GM12878 (cell line): ENCODE data around the gene DPYSL3. TPM values are rescaled to one million over a fixed set of nuclear protein-coding genes. Genes with fewer than 3 reads are reported as not detected.

Source experiments
- ATAC-seq: fragments of 200-7000 bp; cut with Tn5 transposase; 3 replicates; pipeline ENCODE4 v1.9.1; 2020; ENCODE audit warnings: mild to moderate bottlenecking, moderate library complexity
- BruUV-seq: library from RNA; stranded (reverse); fragments of 400-500 nt; replicated peaks from 2 replicates; lab custom pipeline; 2021; lab: Mats Ljungman, UMichigan
- CTCF ChIA-PET: fragments of 300-600 bp; sonication (Branson Sonifier 250); formaldehyde crosslinking; extraction: SDS; loops from one replicate; lab custom pipeline; 2021; ENCODE audit warnings: inconsistent platforms; lab: Yijun Ruan, JAX
- POLR2A ChIA-PET: fragments of 350-600 bp; formaldehyde crosslinking; extraction: SDS; loops from one replicate; lab custom pipeline; 2021; ENCODE audit warnings: inconsistent platforms; lab: Charles Lee
- RAD21 ChIA-PET: fragments of 300-600 bp; sonication (Branson Sonifier 250); formaldehyde crosslinking; loops from one replicate; lab custom pipeline; 2023; ENCODE audit warnings: antibody characterized with exemption; ENCODE audit not compliant: unreplicated experiment; lab: Charles Lee
- SMC1A ChIA-PET: fragments of 300-600 bp; sonication (Branson Sonifier 250); formaldehyde crosslinking; loops from one replicate; lab custom pipeline; 2023; ENCODE audit not compliant: unreplicated experiment, uncharacterized antibody; lab: Charles Lee
- DNase-seq: peaks from one replicate; pipeline ENCODE4 v3.0.0-alpha.2; 2011; ENCODE audit warnings: low read depth, low spot score
- FAIRE-seq: peaks from 3 replicates; lab custom pipeline; 2011; peaks lifted over from hg19 to GRCh38; lab: Jason Lieb, UNC
- H2AFZ ChIP-seq: 2 replicates; pipeline ENCODE4 v1.6.0; 2011; ENCODE audit warnings: low read depth, low read length, control low read depth; ENCODE audit not compliant: control insufficient read depth
- H3K27ac ChIP-seq: 2 replicates; pipeline ENCODE4 v1.5.1; 2011; ENCODE audit warnings: control low read depth; ENCODE audit not compliant: control insufficient read depth, insufficient read depth
- H3K27me3 ChIP-seq, 2 experiments: replicated peaks in 1 of 2; 2 replicates each; pipeline versions ENCODE4 v1.6.0 to v1.6.1; 2011; ENCODE audit warnings: low read length in 1 of 2; ENCODE audit not compliant: control insufficient read depth in 2 of 2, insufficient read depth in 2 of 2
- H3K36me3 ChIP-seq, 2 experiments: 2 replicates each; pipeline ENCODE4 v1.5.1; 2011; ENCODE audit warnings: low read length in 1 of 2; ENCODE audit not compliant: control insufficient read depth in 2 of 2, insufficient read depth in 2 of 2
- H3K4me1 ChIP-seq: 2 replicates; pipeline ENCODE4 v1.6.1; 2011; ENCODE audit warnings: mild to moderate bottlenecking, low read length, moderate library complexity, mixed read lengths; ENCODE audit not compliant: control insufficient read depth, insufficient read depth
- H3K4me2 ChIP-seq: 2 replicates; pipeline ENCODE4 v1.6.0; 2011; ENCODE audit warnings: control low read depth; ENCODE audit not compliant: control insufficient read depth, insufficient read depth
- H3K4me3 ChIP-seq: fragments of 200-600 bp; sonication (generic); 2 replicates; pipeline ENCODE4 v1.5.1; 2016
- H3K79me2 ChIP-seq: 2 replicates; pipeline ENCODE4 v1.6.0; 2011; ENCODE audit warnings: low read length; ENCODE audit not compliant: control insufficient read depth, insufficient read depth
- H3K9ac ChIP-seq: 2 replicates; pipeline ENCODE4 v1.8.0; 2011; ENCODE audit warnings: low read length, control low read depth, mixed read lengths; ENCODE audit not compliant: control insufficient read depth, insufficient read depth
- H3K9me3 ChIP-seq: replicated peaks from 3 replicates; pipeline ENCODE4 v1.5.1; 2011; ENCODE audit warnings: mild to moderate bottlenecking, low read length; ENCODE audit not compliant: control insufficient read depth, insufficient read depth
- H4K20me1 ChIP-seq: 2 replicates; pipeline ENCODE4 v1.6.0; 2011; ENCODE audit not compliant: control insufficient read depth, insufficient read depth
- ATF7 ChIP-seq: fragments of 450-650 bp; IDR thresholded peaks from 2 replicates; pipeline ENCODE4 v1.6.1; 2016; ENCODE audit warnings: low read depth, mild to moderate bottlenecking
- BHLHE40 ChIP-seq, 2 experiments: fragments of 450-650 bp in 1 of 2; IDR thresholded peaks; 2 replicates each; pipeline ENCODE4 v1.6.1; 2011 to 2017; ENCODE audit warnings: low read depth in 2 of 2, borderline replicate concordance in 1 of 2, improper control_type of control experiment in 1 of 2, low read length in 1 of 2, mild to moderate bottlenecking in 1 of 2
- EZH2 ChIP-seq: IDR thresholded peaks from 2 replicates; pipeline ENCODE4 v1.6.1; 2012; ENCODE audit warnings: low read depth, mild to moderate bottlenecking, control low read depth, inconsistent platforms, low read length, borderline replicate concordance; ENCODE audit not compliant: control insufficient read depth
- MTA2 ChIP-seq: fragments of 450-650 bp; IDR thresholded peaks from 2 replicates; pipeline ENCODE4 v1.6.1; 2016; ENCODE audit warnings: low read depth, mild to moderate bottlenecking, moderate library complexity
- NFIC ChIP-seq: IDR thresholded peaks from 2 replicates; pipeline ENCODE4 v1.6.1; 2012; ENCODE audit warnings: low read depth, mild to moderate bottlenecking, inconsistent platforms, low read length, moderate library complexity
- NR2F1 ChIP-seq: fragments of 450-650 bp; conservative IDR thresholded peaks from 2 replicates; pipeline ENCODE4 v1.6.1; 2017; ENCODE audit warnings: mild to moderate bottlenecking
- NRF1 ChIP-seq: conservative IDR thresholded peaks from 2 replicates; pipeline ENCODE4 v1.6.1; 2011; ENCODE audit warnings: mild to moderate bottlenecking, low read depth, low read length, improper control_type of control experiment
- PML ChIP-seq: IDR thresholded peaks from 2 replicates; pipeline ENCODE4 v1.6.1; 2012; ENCODE audit warnings: low read length, inconsistent platforms
- POLR2A ChIP-seq: IDR thresholded peaks from 2 replicates; pipeline ENCODE4 v1.6.1; 2011; ENCODE audit warnings: low read depth, mild to moderate bottlenecking, low read length
- SREBF1 ChIP-seq: IDR thresholded peaks from 2 replicates; pipeline ENCODE4 v1.6.1; 2012; ENCODE audit warnings: mild to moderate bottlenecking, low read length
- YBX1 ChIP-seq: fragments of 450-650 bp; IDR thresholded peaks from 2 replicates; pipeline ENCODE4 v1.6.1; 2016; ENCODE audit warnings: antibody characterized with exemption
- YY1 ChIP-seq: IDR thresholded peaks from 2 replicates; pipeline ENCODE4 v1.6.1; 2011; ENCODE audit warnings: low read depth, mild to moderate bottlenecking, low read length
- WGBS: methylation state at CpG from one replicate; pipeline ENCODE4 v1.1.6; 2016; ENCODE audit warnings: low lambda C conversion rate; ENCODE audit not compliant: insufficient replicate concordance, insufficient coverage; ENCODE audit errors: missing lambda C conversion rate; 5-methylcytosine and 5-hydroxymethylcytosine counted together
- in situ Hi-C: fragments of 300-500 bp; cut with MboI; formaldehyde crosslinking; loops from 9 replicates; pipeline ENCODE4 v1.14.3; 2018; ENCODE audit warnings: mixed read lengths
- intact Hi-C: fragments of 100-400 bp; cut with micrococcal nuclease; formaldehyde crosslinking; loops from one replicate; pipeline ENCODE4 v1.14.2; 2022; ENCODE audit not compliant: unreplicated experiment
- polyA plus RNA-seq, 11 experiments: library from polyadenylated mRNA; depleted of rRNA in 4 of 11; unstranded in 6 of 11; stranded (reverse) in 5 of 11; fragments of >200 nt; fragmentation: Nextera tagmentation in 4 of 11; fragmentation: Illumina TruSeq in 1 of 11; extraction: Ambion mirVana in 4 of 11; extraction: Trizol in 1 of 11; gene quantifications; 1 replicate in 1 of 11; 2 replicates in 10 of 11; pipeline versions ENCODE4 v1.2.1 to v1.2.3, GENCODE V29; 2011 to 2016; ENCODE audit warnings: inconsistent platforms in 2 of 11, missing spikeins in 2 of 11, low read depth in 1 of 11
- total RNA-seq, 4 experiments: library from RNA; depleted of rRNA in 3 of 4; stranded (reverse); fragments of >200 nt in 3 of 4; fragmentation: Illumina TruSeq in 1 of 4; extraction: Trizol in 1 of 4; gene quantifications; 2 replicates each; pipeline versions ENCODE4 v1.2.1 to v1.2.3, GENCODE V29; 2013 to 2021
- TF ChIP-seq, protein P1 (sequence below): fragments of 450-650 bp; IDR thresholded peaks from 2 replicates; pipeline ENCODE4 v1.6.1; 2017; ENCODE audit warnings: mild to moderate bottlenecking
- TF ChIP-seq, protein P2 (sequence below): IDR thresholded peaks from 2 replicates; pipeline ENCODE4 v1.6.1; 2011; ENCODE audit warnings: borderline replicate concordance, low read depth, mild to moderate bottlenecking, moderate library complexity, low read length; ENCODE audit not compliant: insufficient read depth, poor library complexity, severe bottlenecking
- TF ChIP-seq, protein P3 (sequence below): fragments of 450-650 bp; IDR thresholded peaks from 2 replicates; pipeline ENCODE4 v1.6.1; 2018; ENCODE audit warnings: borderline replicate concordance, mild to moderate bottlenecking; ENCODE audit not compliant: partially characterized antibody
- TF ChIP-seq, protein P4 (sequence below): fragments of 450-650 bp; IDR thresholded peaks from 2 replicates; pipeline ENCODE4 v1.6.1; 2018; ENCODE audit warnings: mild to moderate bottlenecking, low read depth, moderate library complexity; ENCODE audit not compliant: partially characterized antibody

Gene DPYSL3
- total and polyA plus RNA-seq, 10 of the 15 experiments (the other 5 are each of a cell fraction or from before 2014, with no cell fraction given), result 0.08 to 1.5 (median 0.45) TPM; not detected in 1

DNA sequence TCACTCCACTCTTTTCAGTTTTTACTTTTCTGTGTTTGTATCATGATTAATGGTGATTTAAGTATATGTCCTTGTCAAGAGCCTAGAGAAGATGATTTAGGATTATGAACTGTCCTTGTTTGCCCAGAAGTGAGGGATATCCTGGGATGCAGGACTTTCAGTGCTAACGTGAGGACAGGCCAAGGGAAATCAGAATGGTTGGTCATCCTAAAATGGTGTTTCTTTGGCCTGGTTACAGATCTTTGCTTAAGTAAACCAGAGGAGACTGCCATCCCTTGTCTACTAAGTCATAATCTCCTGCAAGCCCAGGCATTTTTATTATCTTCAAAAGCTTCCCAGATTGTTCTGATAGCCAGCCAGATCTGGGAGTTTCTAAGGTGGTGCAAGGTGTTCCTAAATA is 22.3 kb upstream of the DPYSL3 start:
- H3K27ac ChIP-seq, result no peak overlapping the region
- H3K4me3 ChIP-seq, result no peak overlapping the region
- ATAC-seq (no peak), DNase-seq (no peak), FAIRE-seq (no peak)
- H3K9ac ChIP-seq, result no peak overlapping the region
- no peaks in the 10 kb centered on the region for H4K20me1 ChIP-seq
- no peaks in the 10 kb centered on the region for H3K79me2 ChIP-seq
- no peaks in the 10 kb centered on the region for H3K9me3 ChIP-seq
- POLR2A ChIA-PET, result no interaction called here
- BruUV-seq, result no TSS peak
- RAD21 ChIA-PET, result no interaction called here
- 75% methylated on average over 1 of the region's 1 CpG for WGBS
- H3K27me3 ChIP-seq, result no peaks in the 10 kb centered on the region
- H2AFZ ChIP-seq, result no peak overlapping the region
- intact Hi-C loops (no loop called here), in situ Hi-C loops (no loop called here)
- CTCF ChIA-PET, result interaction anchor here (1.2 kb wide), 1 partner anchor 26 kb away, joined by 3 read pairs; no protein-coding TSS in a partner anchor
- no peaks in the 10 kb centered on the region for H3K36me3 ChIP-seq
- no peaks in the 10 kb centered on the region for H3K4me1 ChIP-seq
- SMC1A ChIA-PET, result interaction anchor here (1.4 kb wide), 1 partner anchor 10 kb away, joined by 3 read pairs; no protein-coding TSS in a partner anchor
- no peak overlapping the region for H3K4me2 ChIP-seq
- TF ChIP-seq, protein P1, sequence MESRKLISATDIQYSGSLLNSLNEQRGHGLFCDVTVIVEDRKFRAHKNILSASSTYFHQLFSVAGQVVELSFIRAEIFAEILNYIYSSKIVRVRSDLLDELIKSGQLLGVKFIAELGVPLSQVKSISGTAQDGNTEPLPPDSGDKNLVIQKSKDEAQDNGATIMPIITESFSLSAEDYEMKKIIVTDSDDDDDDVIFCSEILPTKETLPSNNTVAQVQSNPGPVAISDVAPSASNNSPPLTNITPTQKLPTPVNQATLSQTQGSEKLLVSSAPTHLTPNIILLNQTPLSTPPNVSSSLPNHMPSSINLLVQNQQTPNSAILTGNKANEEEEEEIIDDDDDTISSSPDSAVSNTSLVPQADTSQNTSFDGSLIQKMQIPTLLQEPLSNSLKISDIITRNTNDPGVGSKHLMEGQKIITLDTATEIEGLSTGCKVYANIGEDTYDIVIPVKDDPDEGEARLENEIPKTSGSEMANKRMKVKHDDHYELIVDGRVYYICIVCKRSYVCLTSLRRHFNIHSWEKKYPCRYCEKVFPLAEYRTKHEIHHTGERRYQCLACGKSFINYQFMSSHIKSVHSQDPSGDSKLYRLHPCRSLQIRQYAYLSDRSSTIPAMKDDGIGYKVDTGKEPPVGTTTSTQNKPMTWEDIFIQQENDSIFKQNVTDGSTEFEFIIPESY, result no peak
- TF ChIP-seq, protein P2, sequence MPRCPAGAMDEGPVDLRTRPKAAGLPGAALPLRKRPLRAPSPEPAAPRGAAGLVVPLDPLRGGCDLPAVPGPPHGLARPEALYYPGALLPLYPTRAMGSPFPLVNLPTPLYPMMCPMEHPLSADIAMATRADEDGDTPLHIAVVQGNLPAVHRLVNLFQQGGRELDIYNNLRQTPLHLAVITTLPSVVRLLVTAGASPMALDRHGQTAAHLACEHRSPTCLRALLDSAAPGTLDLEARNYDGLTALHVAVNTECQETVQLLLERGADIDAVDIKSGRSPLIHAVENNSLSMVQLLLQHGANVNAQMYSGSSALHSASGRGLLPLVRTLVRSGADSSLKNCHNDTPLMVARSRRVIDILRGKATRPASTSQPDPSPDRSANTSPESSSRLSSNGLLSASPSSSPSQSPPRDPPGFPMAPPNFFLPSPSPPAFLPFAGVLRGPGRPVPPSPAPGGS, result no peak
- TF ChIP-seq MTA2, result no peak
- no peak for TF ChIP-seq BHLHE40 (IDR thresholded peaks at IDR 0.05; ENCODE audit: borderline replicate concordance in 1 of 2, low read depth in 2 of 2, low read length in 1 of 2)
- TF ChIP-seq, protein P3, sequence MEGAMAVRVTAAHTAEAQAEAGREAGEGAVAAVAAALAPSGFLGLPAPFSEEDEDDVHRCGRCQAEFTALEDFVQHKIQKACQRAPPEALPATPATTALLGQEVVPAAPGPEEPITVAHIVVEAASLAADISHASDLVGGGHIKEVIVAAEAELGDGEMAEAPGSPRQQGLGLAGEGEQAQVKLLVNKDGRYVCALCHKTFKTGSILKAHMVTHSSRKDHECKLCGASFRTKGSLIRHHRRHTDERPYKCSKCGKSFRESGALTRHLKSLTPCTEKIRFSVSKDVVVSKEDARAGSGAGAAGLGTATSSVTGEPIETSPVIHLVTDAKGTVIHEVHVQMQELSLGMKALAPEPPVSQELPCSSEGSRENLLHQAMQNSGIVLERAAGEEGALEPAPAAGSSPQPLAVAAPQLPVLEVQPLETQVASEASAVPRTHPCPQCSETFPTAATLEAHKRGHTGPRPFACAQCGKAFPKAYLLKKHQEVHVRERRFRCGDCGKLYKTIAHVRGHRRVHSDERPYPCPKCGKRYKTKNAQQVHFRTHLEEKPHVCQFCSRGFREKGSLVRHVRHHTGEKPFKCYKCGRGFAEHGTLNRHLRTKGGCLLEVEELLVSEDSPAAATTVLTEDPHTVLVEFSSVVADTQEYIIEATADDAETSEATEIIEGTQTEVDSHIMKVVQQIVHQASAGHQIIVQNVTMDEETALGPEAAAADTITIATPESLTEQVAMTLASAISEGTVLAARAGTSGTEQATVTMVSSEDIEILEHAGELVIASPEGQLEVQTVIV, result no peak
- TF ChIP-seq PML, result no peak
- TF ChIP-seq NR2F1, result no peak
- no peak for TF ChIP-seq YY1
- no peak for TF ChIP-seq NRF1
- TF ChIP-seq POLR2A, result no peak
- TF ChIP-seq SREBF1, result no peak
- TF ChIP-seq EZH2, result no peak
- TF ChIP-seq YBX1, result no peak
- TF ChIP-seq ATF7, result no peak
- TF ChIP-seq, protein P4, sequence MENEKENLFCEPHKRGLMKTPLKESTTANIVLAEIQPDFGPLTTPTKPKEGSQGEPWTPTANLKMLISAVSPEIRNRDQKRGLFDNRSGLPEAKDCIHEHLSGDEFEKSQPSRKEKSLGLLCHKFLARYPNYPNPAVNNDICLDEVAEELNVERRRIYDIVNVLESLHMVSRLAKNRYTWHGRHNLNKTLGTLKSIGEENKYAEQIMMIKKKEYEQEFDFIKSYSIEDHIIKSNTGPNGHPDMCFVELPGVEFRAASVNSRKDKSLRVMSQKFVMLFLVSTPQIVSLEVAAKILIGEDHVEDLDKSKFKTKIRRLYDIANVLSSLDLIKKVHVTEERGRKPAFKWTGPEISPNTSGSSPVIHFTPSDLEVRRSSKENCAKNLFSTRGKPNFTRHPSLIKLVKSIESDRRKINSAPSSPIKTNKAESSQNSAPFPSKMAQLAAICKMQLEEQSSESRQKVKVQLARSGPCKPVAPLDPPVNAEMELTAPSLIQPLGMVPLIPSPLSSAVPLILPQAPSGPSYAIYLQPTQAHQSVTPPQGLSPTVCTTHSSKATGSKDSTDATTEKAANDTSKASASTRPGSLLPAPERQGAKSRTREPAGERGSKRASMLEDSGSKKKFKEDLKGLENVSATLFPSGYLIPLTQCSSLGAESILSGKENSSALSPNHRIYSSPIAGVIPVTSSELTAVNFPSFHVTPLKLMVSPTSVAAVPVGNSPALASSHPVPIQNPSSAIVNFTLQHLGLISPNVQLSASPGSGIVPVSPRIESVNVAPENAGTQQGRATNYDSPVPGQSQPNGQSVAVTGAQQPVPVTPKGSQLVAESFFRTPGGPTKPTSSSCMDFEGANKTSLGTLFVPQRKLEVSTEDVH, result no peak
- no peak for TF ChIP-seq NFIC
